HepG2 (cell line): ENCODE results near the gene ARHGAP31.

Experiments used
- FOXK2 ChIP-seq: fragments of 450-650 bp; IDR thresholded peaks from 2 replicates; pipeline ENCODE4 v1.6.1; 2016
- IRF9 ChIP-seq: sonication (generic); formaldehyde crosslinking; IDR thresholded peaks from 2 replicates; pipeline ENCODE4 v1.8.0; 2022; ENCODE audit warnings: missing genetic modification reagents, mild to moderate bottlenecking, borderline replicate concordance
- PCBP1 ChIP-seq: fragments of 200-400 bp; formaldehyde crosslinking; IDR thresholded peaks from 2 replicates; pipeline ENCODE4 v1.6.1; 2017; ENCODE audit warnings: mild to moderate bottlenecking, low read depth, low read length, borderline replicate concordance
- POLR2AphosphoS5 ChIP-seq: IDR thresholded peaks from 2 replicates; pipeline ENCODE4 v1.6.1; 2012; ENCODE audit warnings: low read depth, low read length
- RARG ChIP-seq: sonication (generic); formaldehyde crosslinking; IDR thresholded peaks from 2 replicates; pipeline ENCODE4 v1.4.0; 2020; ENCODE audit warnings: low read depth, mild to moderate bottlenecking, missing genetic modification reagents
- RCOR2 ChIP-seq: IDR thresholded peaks from 2 replicates; pipeline ENCODE4 v1.6.1; 2016; ENCODE audit warnings: missing biosample characterization, missing genetic modification reagents
- ZFP36 ChIP-seq: fragments of 150-350 bp; IDR thresholded peaks from 2 replicates; pipeline ENCODE4 v1.6.1; 2018; ENCODE audit warnings: borderline replicate concordance, low read length, low read depth; ENCODE audit not compliant: partially characterized antibody
- ZFX ChIP-seq: sonication (generic); formaldehyde crosslinking; IDR thresholded peaks from 2 replicates; pipeline ENCODE4 v1.4.0; 2020; ENCODE audit warnings: mild to moderate bottlenecking, low read depth, missing genetic modification reagents, moderate library complexity

GRCh38 chr3:119291062-119291700 lies 3.0 kb upstream of the ARHGAP31 start:
- TF ChIP-seq RCOR2 (CRISPR knock-in tag) (no peak), ZFP36 (no peak), IRF9 (CRISPR knock-in tag) (no peak), RARG (no peak), PCBP1 (no peak), FOXK2 (no peak), ZFX (no peak), POLR2AphosphoS5 (no peak)
